Activated CD8-positive, alpha-beta T cell treated with anti-CD3 and anti-CD28 coated beads for 36 hours (primary cell): Measurements from ENCODE around the gene SYT2. TPM values are rescaled to one million over a fixed set of nuclear protein-coding genes. Genes with fewer than 3 reads are reported as not detected.
"Not testable (repeated sequence)": the region's sequence is repeated elsewhere in the genome, so short reads cannot be mapped to it uniquely, and the experiment has no call there.

Experiments
- ATAC-seq: fragments of 200-7000 bp; cut with Tn5 transposase; one replicate; pipeline ENCODE4 v1.10.0; 2021; ENCODE audit warnings: mild to moderate bottlenecking, moderate library complexity
- CTCF ChIA-PET: fragments of 350-600 bp; sonication (Branson Sonifier 250); formaldehyde crosslinking; loops from one replicate; lab custom pipeline; 2021; ENCODE audit warnings: antibody characterized with exemption; lab: Charles Lee
- POLR2A ChIA-PET: fragments of 350-600 bp; sonication (Branson Sonifier 250); formaldehyde crosslinking; loops from one replicate; lab custom pipeline; 2021; ENCODE audit warnings: antibody characterized with exemption; lab: Charles Lee
- DNase-seq: peaks from one replicate; pipeline ENCODE4 v3.0.0-alpha.2; 2020
- H3K27ac Mint-ChIP-seq: one replicate; pipeline ENCODE4 v1.8.0; 2021; ENCODE audit warnings: mild to moderate bottlenecking, mixed read lengths
- H3K27me3 Mint-ChIP-seq: one replicate; pipeline ENCODE4 v1.8.0; 2021; ENCODE audit warnings: mixed read lengths
- H3K36me3 Mint-ChIP-seq: one replicate; pipeline ENCODE4 v1.8.0; 2021; ENCODE audit warnings: low read depth, mixed read lengths
- H3K4me1 Mint-ChIP-seq: one replicate; pipeline ENCODE4 v1.8.0; 2021; ENCODE audit warnings: low read depth, mixed read lengths
- H3K4me3 Mint-ChIP-seq: one replicate; pipeline ENCODE4 v1.8.0; 2021; ENCODE audit warnings: mild to moderate bottlenecking, moderate library complexity, mixed read lengths
- H3K9me3 Mint-ChIP-seq: one replicate; pipeline ENCODE4 v1.8.0; 2021; ENCODE audit warnings: mixed read lengths
- intact Hi-C: fragments of 100-400 bp; cut with micrococcal nuclease; formaldehyde crosslinking; loops from one replicate; pipeline ENCODE4 v1.10.0; 2022
- total RNA-seq, 2 experiments: library from RNA; stranded (reverse); gene quantifications; one replicate each; pipeline ENCODE4 v1.2.3, GENCODE V29; 2021
- TF ChIP-seq, protein P1 (sequence below): fragments of 200-600 bp; IDR thresholded peaks from one replicate; pipeline ENCODE4 v1.8.0; 2022; ENCODE audit warnings: antibody characterized with exemption, mild to moderate bottlenecking

SYT2 gene
- total RNA-seq, 2 experiments from 2014 or later = not detected

DNA sequence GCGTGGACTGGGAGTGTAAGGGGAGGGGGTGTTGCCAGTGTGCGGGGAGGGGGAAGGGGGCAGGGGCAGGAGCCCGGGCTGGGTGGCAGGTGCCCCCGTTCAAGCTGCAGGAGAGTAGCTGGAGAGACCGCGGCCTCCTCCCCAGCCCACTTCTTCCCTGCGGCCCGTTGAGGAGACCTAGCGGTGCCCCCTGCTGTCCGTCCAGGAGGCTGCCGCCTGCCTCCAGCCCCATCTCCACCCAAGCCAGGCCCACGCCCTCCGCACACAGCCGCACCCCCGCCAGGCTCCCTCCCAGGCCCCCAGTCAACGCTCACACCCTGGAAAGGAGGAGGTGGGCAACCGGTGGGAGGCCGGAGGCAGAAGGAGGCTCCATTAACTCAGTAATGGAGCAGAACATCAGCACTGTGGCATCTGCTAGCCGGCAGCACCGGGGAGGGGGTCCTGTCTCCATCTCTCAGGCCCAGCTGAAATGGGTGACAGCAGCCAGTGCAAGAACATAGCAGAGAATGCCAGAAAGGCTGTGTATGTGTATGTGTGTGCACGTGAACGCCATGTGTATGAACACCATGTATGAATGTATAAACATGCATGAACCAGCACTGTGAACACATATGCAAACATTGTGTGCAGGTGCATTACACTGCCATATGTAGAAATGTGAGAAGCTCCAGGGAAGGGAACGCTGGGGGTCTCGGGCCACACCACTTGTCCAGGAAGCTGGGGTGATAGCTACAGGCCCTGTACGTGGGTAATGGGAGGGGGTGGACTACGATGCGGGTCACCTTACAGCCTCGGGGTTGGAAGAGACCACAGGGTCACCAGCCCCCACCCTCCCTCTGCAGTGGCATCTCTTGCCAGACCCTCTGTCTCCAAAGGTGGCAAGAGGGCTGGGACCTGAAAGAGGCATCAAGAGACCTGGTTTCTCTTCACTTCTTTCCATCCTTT, 84.6 kb downstream of the SYT2 start:
- intact Hi-C loops = no loop called here
- Mint-ChIP-seq H3K4me1 (peaks cover 27% of the 10 kb centered on the region), H3K9me3 (no peaks in the 10 kb centered on the region), H3K27me3 (peaks cover 17% of the 10 kb centered on the region), H3K27ac (no peak overlapping the region), H3K4me3 (no peak overlapping the region), H3K36me3 (no peaks in the 10 kb centered on the region)
- TF ChIP-seq, protein P1, sequence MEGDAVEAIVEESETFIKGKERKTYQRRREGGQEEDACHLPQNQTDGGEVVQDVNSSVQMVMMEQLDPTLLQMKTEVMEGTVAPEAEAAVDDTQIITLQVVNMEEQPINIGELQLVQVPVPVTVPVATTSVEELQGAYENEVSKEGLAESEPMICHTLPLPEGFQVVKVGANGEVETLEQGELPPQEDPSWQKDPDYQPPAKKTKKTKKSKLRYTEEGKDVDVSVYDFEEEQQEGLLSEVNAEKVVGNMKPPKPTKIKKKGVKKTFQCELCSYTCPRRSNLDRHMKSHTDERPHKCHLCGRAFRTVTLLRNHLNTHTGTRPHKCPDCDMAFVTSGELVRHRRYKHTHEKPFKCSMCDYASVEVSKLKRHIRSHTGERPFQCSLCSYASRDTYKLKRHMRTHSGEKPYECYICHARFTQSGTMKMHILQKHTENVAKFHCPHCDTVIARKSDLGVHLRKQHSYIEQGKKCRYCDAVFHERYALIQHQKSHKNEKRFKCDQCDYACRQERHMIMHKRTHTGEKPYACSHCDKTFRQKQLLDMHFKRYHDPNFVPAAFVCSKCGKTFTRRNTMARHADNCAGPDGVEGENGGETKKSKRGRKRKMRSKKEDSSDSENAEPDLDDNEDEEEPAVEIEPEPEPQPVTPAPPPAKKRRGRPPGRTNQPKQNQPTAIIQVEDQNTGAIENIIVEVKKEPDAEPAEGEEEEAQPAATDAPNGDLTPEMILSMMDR = peak; percentile 51
- CTCF ChIA-PET = interaction anchor here (0.6 to 1.0 kb wide), 4 partner anchors 10 to 275 kb away, joined by 3 to 4 read pairs (median 3); no protein-coding TSS in a partner anchor
- peak; percentile 85 for ATAC-seq
- DNase-seq = peak; percentile 79
- POLR2A ChIA-PET = no interaction called here

DNA sequence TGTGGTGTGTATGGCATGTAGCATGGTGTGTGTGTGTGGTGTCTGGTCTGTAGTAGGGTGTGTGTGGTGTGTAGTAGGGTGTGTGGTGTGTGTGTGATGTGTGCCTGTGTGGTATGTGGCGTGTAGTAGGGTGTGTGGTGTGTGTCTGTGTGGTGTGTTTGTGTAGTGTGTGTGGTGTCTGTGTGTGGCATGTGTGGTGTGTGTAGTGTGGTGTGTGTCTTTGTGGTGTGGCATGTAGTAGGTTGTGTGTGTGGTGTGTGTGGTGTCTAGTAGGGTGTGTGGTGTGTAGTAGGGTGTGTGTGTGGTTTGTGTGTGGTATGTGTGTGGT, 85.5 kb downstream of the SYT2 start:
- Mint-ChIP-seq H3K27ac (no peak overlapping the region), H3K9me3 (no peaks in the 10 kb centered on the region), H3K4me3 (no peak overlapping the region), H3K27me3 (peaks cover 11% of the 10 kb centered on the region), H3K36me3 (no peaks in the 10 kb centered on the region), H3K4me1 (peaks cover 20% of the 10 kb centered on the region)
- no peak for ATAC-seq
- POLR2A ChIA-PET = no interaction called here
- CTCF ChIA-PET = interaction anchor here (0.6 to 0.9 kb wide), 3 partner anchors 81 to 274 kb away, joined by 3 to 4 read pairs (median 3); no protein-coding TSS in a partner anchor
- no peak for DNase-seq
- intact Hi-C loops = no loop called here
- TF ChIP-seq, protein P1 = no peak

DNA sequence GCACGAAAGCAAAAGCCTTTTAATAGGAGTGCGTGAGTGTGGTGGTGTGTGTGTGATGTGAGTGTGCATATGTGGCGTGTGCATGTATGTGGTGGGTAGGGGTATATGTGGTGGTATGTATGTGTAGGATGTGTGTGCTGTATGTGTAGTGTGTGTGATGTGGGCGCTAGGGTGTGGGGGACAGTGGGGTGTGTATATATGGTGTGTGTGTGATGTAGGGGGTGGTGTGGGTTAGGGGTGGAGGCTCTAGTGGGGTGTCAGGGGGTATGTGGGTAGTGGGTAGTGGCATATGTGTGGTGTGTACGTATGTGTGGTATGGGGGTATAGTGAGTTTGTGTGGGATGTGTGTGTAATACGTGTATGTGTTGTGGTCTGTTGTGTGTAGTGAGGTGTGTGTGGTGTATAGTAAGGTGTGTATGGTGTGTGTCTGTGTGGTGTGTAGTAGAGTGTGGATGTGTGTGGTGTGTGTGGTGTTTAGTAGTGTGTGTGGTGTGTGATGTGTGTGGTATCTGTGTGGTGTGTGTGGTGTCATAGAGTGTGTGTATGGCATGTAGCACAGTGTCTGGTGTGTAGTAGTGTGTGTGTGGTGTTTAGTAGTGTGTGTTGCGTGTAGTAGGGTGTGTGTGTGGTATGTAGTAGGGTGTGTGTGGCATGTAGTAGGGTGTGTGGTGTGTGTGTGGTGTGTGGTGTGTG, 86.0 kb downstream of the SYT2 start:
- intact Hi-C loops = no loop called here
- peaks cover 13% of the 10 kb centered on the region for H3K27me3 Mint-ChIP-seq
- ChIA-PET CTCF (no interaction called here), POLR2A (no interaction called here)
- ATAC-seq = no peak
- no peaks in the 10 kb centered on the region for H3K9me3 Mint-ChIP-seq
- TF ChIP-seq, protein P1 = no peak
- H3K4me3 Mint-ChIP-seq = no peak overlapping the region
- H3K36me3 Mint-ChIP-seq = no peaks in the 10 kb centered on the region
- no peak for DNase-seq
- peaks cover 15% of the 10 kb centered on the region for H3K4me1 Mint-ChIP-seq
- no peak overlapping the region for H3K27ac Mint-ChIP-seq

DNA sequence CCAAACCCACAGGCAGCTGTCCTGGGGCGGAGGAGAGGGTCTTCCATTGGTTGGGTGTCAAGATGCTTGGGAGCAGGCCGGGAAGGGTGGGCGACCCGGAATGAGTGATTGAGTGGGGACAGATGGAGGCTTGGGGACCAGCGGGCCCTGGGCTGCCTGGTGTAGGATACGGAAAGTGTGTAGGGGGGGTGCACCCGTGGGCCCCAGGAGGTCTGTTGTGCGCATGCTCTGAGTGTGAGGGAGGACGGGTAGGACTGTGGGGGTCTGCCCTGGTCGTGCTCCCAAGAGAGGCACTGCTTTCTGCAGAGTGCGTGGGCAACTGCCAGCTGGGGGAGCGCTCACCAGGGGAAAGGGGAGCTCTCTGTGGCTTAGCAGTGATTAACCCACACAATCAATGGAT, 86.8 kb downstream of the SYT2 start:
- intact Hi-C loops, CTCF ChIA-PET, POLR2A ChIA-PET, H3K36me3 Mint-ChIP-seq, H3K9me3 Mint-ChIP-seq, H3K4me1 Mint-ChIP-seq, H3K4me3 Mint-ChIP-seq, ATAC-seq, H3K27ac Mint-ChIP-seq, DNase-seq: not testable (repeated sequence)
- H3K27me3 Mint-ChIP-seq = peaks cover 13% of the 10 kb centered on the region

DNA sequence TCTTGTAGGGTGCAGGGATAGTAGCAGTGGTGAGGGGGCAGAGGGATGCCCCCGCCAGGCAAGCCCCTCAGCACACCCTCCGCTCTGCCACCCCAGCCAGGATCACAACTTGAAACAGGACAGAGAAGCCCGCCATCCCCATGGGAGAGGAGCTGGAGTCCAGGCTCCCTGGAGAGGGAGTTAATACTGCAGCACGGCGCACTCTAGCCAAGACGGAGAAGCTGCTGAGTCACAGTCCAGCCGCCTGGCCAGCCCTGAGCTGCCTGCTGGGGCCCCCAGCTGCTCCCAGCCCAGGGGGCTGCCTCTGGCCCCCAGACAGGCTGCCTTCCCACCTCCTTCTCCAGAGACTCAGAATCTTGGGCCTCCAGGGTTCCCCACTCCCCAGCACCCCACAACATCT, 87.2 kb downstream of the SYT2 start:
- CTCF ChIA-PET = no interaction called here
- no peak overlapping the region for H3K4me3 Mint-ChIP-seq
- no peaks in the 10 kb centered on the region for H3K9me3 Mint-ChIP-seq
- no peak overlapping the region for H3K27ac Mint-ChIP-seq
- peaks cover 13% of the 10 kb centered on the region for H3K27me3 Mint-ChIP-seq
- POLR2A ChIA-PET = no interaction called here
- ATAC-seq (no peak), DNase-seq (no peak)
- H3K4me1 Mint-ChIP-seq = peaks cover 4% of the 10 kb centered on the region
- intact Hi-C loops = no loop called here
- TF ChIP-seq, protein P1 = no peak
- H3K36me3 Mint-ChIP-seq = no peaks in the 10 kb centered on the region
